NCI-H146 treated with DMSO at 0.1 percent for 48 hours (cell line): Measurements from ENCODE around the gene INTS3.
A peak's percentile ranks its signal among the peaks of the same experiment; 100 is the strongest.

Source experiments
- DNase-seq: peaks from one replicate; lab custom pipeline; 2025; ENCODE audit not compliant: unreplicated experiment; lab: John Stamatoyannopoulos, UW

The INTS3 gene

DNA sequence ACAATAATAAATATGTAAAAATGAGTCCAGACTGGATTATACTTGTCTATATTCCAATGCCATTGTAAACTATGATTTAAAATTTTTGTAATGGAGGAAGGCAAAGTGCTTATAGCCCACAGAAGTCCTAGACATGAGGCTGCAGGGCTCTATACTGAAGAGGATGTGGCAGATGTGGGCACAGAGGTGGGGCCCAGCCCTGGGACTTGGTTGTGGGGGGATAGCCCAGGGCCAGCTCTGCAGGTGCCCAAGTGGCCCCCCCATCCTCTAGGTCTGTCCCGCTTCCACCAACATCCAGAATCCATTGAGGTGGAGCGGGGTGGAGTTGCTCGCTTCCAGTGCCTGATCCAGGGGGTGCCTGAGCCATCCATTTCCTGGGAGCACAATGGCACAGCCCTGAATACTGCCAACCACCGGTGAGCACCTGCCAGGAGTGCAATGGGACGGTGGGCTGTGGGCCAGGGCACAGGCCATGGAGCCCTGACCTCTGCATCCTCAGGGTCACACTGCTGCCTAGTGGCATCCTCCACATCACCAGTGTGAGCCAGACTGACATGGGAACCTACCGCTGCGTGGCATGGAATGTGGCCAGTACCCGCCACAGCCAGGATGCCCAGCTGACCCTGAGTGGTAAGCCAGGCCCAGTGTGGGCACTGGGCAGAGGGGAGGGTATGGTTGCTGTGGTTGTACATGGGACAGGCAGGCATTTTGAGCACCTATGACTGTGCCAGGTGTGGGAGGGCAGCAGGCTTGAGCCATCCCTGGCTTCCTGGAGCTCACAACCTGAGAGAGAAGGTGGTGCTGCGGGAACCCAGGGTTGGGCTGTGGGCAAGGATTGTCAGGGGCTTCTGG, 68.3 kb downstream of the INTS3 start:
- no peak for DNase-seq

DNA sequence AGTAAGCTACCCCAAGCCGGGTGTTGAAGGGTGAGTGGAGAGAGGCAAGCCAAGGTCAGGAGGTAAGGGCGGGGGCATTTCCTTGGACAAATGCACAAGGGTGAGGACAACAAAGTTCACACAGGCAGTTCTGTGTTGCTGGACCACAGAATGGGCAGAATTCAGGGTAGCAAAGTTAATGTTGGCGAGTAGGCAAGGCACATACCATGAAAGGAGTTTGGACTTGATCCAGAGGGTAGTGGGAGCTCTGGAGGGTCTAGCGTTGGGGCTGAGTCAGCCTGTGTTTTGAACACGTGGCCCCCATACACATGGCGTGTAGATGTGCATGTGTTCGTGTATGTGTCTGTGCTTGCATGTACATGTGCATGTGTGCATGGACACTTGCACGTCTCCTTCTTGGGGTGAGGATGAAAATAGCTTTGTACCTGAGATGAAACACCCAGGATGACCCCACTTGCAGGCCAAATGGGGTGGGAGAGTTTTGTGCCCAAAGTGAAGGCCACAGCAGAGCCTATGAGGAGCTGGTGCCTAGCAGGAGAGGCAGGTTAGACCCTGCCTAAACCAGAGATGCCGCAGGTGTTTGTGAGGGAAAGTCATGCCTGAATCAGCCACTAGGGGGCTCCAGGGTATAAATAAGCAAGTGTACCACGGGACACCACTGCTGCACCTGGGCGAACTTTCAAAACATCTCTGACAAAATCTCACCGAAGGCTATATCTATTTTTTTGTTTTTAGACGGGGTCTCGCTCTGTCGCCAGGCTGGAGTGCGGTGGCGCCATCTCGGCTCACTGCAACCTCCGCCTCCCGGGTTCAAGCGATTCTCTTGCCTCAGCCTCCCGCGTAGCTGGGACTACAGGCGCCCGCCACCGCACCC, 69.2 kb downstream of the INTS3 start:
- DNase-seq, result peak; percentile 46

DNA sequence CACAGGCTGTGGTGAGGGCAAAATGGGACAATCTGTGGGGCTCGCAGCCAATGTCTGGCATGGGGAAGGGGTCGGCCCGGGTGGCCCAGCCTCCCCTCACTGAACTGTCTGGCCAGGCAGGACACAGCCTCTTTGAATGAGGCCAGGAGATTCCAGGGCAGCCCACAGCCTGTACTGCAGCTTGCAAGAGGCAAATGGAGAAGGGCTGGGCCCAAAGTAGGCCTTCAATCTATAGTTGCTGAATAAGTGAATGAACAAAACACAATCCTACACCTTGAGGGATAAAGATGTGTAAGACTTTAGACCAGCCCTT, 70.6 kb downstream of the INTS3 start:
- DNase-seq, result no peak

DNA sequence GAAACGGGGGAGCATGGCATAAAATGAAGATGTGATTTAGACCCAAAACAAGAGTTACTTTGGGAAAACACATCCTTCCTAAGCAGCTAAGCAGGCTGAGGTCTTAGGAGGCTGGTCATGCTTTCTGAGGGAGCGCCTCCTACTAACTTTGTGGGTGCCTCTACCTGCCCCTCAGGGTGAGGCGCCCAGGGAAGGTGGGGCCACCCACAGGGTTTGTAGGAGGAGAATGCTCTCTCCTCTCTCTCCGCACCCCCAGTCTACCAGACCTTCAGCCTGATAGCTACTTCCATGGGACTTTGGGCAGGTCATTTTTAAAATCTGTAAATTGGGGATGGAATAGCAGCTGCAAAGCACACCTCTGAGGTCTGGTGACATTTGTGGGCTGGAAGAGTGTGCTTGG, 71.2 kb downstream of the INTS3 start:
- DNase-seq, result no peak

DNA sequence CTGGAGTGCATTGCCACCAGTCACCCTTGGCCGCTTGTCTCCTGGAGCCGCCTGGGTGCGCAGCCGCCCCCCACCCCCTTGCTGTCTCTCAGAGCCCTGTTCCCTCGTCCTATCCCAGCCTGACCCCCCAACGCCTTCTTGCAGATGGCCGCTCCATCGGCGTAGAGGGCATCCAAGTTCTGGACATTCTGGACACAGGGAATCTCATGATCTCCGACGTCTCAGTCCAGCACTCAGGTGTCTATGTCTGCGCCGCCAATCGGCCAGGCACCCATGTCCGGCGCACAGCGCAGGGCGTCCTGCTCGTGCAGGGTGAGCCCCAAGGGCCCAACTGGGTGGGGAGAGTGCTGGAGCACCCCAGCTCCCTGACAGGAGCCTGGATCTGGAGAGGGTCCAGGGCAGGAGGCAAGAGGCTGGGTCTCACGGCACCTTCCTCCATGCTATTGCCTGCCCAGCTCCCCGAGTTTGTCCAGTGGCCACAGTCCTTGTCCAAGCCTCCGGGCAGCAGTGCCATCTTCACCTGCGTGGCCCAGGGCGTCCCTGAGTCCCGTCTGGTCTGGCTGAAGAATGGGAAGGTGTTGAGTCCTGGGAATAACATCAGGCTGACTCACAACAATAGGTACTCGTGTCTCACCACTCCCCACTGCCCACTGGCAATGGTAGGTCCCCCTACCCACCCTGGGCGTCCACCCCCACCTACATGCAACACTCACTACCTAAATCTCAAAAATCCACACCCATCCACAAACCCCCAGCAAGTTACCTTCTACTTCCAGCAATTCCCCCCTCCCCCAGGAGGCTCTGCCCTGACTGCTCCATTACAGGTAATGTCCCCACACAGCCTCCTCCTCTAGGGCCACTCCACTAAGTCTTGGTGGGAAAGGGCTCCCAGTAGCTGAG, 72.0 kb downstream of the INTS3 start:
- DNase-seq, result no peak

DNA sequence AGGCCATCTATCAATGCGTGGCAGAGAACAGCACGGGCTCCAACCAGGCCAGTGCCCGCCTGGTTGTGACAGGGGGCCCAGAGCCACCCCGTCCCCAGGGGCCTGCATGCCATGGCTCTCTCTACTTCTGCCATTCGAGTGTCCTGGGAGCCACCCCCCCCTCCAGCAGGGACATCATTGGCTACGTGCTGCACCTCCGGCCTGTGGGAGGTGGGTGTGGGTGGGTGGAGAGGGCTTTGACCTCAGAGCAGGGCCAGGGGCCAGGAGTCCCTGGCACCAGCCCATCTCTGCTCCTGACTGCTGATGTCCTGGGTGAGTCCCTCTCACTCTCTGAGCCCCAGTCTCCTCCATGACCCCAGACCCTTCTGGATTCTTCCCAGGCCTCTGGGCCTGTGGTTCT, 72.7 kb downstream of the INTS3 start:
- no peak for DNase-seq

DNA sequence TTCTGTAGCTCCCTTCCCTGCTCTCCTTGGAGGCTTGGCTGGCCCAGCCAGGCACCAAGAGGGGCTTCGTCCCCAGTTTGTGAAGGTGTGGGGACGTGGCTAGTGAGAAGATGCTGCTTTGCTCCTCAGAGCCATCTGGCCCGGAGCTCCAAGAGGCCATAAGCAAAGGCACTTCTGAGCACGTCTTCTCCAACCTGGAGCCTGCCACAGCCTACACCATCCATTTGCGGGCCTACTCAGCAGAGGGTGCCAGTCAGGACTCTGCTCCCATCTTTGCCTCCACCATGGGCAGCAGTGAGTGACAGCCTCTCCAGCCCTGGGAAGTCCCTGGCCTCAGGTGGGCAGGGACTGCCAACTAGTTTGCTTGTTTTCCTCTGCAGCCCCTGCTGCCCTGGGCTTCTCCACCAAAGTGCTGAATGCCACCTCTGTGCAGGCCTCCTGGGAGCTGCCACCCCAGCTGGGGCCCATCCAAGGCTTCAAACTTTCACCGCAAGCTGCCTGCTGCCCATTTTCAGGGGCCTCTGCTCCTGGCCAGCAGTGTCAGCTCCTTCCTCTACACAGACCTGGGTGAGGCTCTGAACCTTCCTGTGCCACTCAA, 73.3 kb downstream of the INTS3 start:
- no peak for DNase-seq

DNA sequence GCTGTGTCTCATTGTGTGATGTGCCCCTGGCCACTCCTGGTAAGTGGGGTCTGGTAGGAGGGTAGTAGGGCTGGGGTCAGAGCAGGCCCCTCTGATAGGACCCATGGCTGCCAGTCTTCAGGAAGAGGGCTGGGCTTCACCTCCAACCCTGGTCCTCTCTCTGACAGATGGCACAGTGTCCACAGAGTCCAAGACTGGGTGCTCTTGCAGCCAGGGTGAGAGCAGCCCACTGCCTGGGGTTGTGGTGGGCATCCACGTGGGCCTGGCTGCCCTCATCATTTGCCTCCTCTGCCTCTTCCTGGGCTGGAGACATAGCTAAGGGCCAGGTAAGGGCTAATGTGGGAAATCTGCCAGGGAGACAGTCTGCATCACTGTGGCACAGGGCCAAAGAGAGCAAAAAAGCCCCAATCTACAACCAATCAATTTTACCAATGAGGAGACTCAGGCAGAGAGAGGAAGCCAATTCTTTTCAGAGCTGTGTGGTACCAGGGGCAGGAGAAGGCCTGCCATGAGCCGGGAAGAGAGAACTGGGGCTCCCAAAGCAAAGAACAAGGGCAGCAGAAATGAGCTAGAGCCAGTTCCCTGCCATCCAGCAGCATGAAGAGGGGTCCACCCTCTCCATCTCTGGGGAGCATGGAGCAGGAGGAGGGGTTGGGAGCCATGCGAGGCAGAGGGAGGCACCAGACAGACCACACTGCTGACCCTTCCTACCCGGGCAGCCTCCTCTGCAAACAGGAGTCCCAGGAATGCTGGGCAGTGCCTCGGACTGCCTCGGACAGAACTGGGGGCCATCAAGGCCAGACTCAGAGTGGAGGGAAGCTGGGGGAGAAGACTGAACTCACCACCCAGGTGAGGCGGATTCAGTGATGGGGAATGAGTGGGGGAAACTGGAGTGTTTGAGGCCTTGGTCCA, 74.2 kb downstream of the INTS3 start:
- no peak for DNase-seq

DNA sequence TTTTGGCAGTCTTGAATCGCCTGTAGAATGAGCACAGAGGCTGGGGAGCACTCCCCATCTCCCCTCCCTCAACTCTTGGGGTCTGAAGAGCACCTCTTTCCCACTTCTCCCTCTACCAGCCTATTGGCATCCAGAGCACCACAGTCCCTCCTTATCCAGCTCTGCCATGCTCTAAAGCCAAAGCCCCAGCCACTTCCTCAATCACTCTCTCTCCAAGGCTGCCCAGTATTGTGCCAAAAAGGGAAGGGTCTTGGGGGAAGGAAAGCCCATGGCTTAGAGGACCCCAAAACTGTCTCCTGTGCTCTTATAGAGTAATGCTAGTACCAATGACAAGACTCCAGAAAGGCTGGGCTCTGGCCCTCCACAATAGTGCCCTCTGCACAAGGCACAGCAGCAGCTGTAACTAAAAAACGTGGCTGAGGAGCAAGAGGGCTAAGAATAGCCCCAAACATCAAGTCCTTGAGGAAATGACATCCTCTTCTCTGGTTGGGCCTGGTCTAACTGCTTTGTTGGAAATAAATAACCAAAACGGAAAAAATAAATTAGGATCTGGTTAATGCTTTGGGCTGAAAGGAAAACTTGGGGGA, 75.7 kb downstream of the INTS3 start:
- no peak for DNase-seq

DNA sequence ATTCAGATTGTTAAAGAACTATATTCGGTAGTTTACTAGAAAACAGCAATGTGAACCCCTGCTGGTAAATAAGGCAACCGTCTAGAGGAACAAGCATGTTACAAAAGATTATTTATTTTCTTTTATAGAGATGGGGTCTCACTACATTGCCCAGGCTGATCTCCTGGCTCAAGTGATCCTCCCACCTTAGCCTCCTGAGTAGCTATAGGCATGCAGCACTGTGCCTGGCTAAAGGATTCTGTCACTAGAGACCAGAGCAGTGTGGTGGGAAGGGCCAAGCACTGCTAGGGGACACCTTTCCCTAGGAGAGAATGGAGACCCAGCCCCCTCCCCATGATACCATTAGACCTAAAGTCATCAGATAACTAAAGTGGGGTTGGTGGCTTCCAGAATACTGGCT, 76.3 kb downstream of the INTS3 start:
- DNase-seq, result no peak

DNA sequence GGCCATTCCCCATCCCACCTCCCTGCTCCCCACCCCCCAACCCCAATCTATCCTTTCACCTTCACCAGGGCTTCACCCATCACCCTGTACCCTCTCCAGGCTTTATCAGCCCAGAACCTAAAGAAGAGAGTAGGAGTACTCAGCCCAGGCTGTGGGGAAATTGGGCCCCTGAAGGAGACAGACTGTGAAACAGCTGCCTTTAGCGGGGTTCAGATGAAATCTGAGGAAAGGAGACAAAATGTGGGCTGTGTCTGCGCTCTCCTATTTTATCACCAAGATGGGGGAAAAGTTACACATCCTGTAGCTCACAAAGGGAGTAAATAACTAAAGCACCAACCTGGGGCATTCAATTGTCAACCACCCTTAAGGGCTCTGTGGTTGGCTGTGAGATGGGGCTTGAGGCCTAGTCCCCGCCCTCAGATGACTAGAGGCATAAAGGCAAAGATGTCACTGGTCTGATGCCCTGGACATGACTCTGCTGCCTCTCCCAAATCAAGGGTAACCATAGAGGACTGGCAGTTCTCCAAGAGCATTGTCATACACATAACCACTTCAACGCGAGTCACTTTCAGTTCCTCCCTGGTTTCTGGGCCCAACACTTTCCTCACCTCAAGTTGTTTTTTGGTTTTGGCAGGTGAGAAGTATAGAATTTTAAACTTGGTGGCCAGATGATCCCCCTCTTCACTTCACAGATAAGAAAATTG, 77.3 kb downstream of the INTS3 start:
- DNase-seq, result no peak

DNA sequence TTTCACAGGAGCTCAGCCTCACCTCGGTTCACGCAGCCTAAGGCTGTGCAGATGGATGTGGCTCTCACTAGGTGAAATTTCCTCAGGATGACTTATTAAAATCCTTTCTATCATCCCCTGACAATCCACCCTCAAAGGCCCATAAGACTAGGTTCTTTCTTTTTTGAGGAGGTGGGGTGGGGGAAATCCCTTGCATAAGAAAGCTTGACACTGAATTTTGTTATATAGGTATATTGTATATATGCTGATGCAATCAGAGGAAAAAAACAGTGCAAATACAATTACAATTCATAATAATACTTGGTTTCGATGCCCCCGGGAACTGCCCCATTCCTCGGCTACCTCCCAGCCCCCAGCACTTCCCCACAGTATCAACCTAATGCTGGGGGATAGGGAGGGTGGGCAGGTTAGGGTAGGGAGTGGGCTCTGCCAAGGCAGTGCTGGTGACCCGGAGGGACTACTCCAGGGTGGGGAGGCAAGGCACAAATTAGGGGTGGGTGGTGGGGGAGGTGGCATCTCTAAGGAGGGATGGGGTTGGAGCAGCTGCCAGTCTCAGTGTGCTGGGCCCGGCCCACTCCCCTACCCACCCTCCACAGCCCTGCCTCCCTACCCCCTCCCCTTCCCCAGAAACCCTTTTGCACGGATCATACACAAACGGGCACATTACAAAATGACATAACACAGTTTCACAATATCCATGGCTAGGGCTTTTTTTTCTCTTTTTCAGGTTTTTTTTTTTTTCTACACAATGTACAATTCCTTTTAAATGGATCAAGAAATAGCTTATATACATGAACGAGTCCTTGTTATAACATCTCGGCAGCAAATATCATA, 78.3 kb downstream of the INTS3 start:
- no peak for DNase-seq

DNA sequence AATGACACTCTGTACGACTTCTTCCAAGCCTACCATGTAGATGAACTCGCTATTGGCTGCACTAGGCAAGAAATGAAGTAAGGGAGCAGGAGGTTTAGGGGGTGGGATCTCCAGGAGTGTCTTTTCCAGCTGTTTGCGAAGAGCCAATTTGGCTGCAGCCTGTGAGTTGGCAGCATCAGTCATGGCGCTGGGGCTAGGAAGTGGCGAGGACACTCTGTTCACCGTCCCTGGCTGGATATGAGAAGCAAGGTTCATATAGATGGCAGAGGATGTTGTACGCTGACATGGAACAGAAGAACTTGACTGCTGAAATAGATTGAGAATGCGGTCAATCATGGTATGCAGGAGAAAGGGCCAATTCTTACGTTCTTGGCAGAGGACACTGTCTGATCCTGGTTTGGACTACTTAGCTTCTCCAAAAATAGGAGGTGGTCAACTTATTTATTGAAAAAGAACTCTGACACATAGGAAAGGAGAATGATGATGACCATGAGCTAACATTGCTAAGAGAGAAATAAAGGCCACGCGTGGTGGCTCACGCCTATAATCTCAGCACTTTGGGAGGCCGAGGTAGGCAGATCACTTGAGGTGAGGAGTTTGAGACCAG, 88.5 kb downstream of the INTS3 start:
- DNase-seq, result no peak

DNA sequence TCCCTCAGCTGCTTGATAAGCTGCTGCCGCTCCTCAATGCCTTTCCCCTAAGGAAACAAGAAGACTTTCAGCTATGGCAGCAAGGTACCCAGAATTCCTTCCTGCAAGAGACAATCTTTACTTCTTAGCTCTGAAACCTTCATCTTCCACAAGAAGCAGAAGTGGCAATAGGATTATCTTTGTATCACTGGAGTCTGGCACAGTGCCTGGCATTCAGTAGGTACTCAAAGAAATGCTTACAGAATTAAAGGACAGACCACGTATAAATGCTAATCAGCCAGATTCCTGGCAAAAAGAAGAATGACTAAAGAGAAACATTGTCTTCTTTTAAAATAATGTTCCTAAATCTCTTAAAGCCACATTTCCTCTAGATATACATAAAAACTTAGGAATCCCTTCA, 91.0 kb downstream of the INTS3 start:
- no peak for DNase-seq
